Measurements from ENCODE around the gene OVCH1. TPM values are rescaled to one million over a fixed set of nuclear protein-coding genes. Genes with fewer than 3 reads are reported as not detected.

The OVCH1 gene
- total and polyA plus RNA-seq, 2 donors from 2014 or later: 0.35 TPM; not detected in 1

DNA sequence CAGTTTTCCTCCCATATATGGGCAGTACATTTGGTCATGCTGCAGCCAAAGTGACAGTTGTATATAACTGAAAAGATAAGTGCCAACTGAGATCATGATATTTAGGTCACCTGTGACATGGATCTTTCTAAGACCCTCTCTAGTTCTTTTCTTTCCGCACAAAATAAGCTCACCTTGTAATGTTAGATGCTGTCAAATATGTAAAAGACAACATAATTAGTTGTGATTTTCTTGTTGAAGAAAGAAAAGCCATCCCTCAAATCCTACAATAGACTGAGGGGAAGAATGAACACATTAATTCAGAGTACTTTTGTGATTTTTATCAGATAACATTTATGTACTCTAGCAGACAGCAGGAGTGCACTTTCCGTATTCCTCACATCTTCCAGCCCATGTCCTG, 37.4 kb downstream of the OVCH1 start:
- Histone ChIP-seq H3K9me3 (ENCODE audit: control insufficient read depth in 2 of 3, insufficient read depth in 1 of 3, low read length in 3 of 3) (no peaks in the 10 kb centered on the region), H3K4me1 (ENCODE audit: control insufficient read depth in 2 of 3, insufficient read depth in 2 of 3, low read depth in 1 of 3, low read length in 3 of 3) (no peaks in the 10 kb centered on the region), H3K4me3 (ENCODE audit: low read length in 3 of 3) (no peak overlapping the region), H3K36me3 (ENCODE audit: control insufficient read depth in 2 of 3, insufficient read depth in 3 of 3, low read length in 3 of 3) (no peaks in the 10 kb centered on the region), H3K9ac (ENCODE audit: low read length in 3 of 3) (no peak overlapping the region), H3K27me3 (ENCODE audit: control insufficient read depth, insufficient read depth, low read length) (no peaks in the 10 kb centered on the region), H3K27ac (ENCODE audit: low read depth in 2 of 2, low read length in 2 of 2) (no peak overlapping the region)
- intact Hi-C loops (cut with DNase I): no loop called here
- FAIRE-seq (no peak), DNase-seq (no peak)
- TF ChIP-seq, protein P1, sequence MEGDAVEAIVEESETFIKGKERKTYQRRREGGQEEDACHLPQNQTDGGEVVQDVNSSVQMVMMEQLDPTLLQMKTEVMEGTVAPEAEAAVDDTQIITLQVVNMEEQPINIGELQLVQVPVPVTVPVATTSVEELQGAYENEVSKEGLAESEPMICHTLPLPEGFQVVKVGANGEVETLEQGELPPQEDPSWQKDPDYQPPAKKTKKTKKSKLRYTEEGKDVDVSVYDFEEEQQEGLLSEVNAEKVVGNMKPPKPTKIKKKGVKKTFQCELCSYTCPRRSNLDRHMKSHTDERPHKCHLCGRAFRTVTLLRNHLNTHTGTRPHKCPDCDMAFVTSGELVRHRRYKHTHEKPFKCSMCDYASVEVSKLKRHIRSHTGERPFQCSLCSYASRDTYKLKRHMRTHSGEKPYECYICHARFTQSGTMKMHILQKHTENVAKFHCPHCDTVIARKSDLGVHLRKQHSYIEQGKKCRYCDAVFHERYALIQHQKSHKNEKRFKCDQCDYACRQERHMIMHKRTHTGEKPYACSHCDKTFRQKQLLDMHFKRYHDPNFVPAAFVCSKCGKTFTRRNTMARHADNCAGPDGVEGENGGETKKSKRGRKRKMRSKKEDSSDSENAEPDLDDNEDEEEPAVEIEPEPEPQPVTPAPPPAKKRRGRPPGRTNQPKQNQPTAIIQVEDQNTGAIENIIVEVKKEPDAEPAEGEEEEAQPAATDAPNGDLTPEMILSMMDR (IDR thresholded peaks at IDR 0.05; ENCODE audit: borderline replicate concordance, extremely low read depth, insufficient read depth): no peak

- DNase-seq: no peak
- no peaks in the 10 kb centered on the region for H3K9me3 ChIP-seq (ENCODE audit: control insufficient read depth in 2 of 3, insufficient read depth in 1 of 3, low read length in 3 of 3)
- intact Hi-C loops (cut with DNase I): no loop called here
- H3K27ac ChIP-seq (ENCODE audit: low read depth in 2 of 2, low read length in 2 of 2): no peak overlapping the region
- no peaks in the 10 kb centered on the region for H3K4me1 ChIP-seq (ENCODE audit: control insufficient read depth in 2 of 3, insufficient read depth in 2 of 3, low read depth in 1 of 3, low read length in 3 of 3)
- no peaks in the 10 kb centered on the region for H3K36me3 ChIP-seq (ENCODE audit: control insufficient read depth in 2 of 3, insufficient read depth in 3 of 3, low read length in 3 of 3)
- TF ChIP-seq, protein P1 (IDR thresholded peaks at IDR 0.05; ENCODE audit: borderline replicate concordance, extremely low read depth, insufficient read depth): no peak
- no peak overlapping the region for H3K9ac ChIP-seq (ENCODE audit: low read length in 3 of 3)
- H3K27me3 ChIP-seq (ENCODE audit: control insufficient read depth, insufficient read depth, low read length): no peaks in the 10 kb centered on the region
- no peak for FAIRE-seq
- no peak overlapping the region for H3K4me3 ChIP-seq (ENCODE audit: low read length in 3 of 3)
These were observed 42.4 kb downstream of the OVCH1 start for GRCh38 chr12:29455087-29455486.

- no peak for DNase-seq
- TF ChIP-seq, protein P1 (IDR thresholded peaks at IDR 0.05; ENCODE audit: borderline replicate concordance, extremely low read depth, insufficient read depth): no peak
- no peak for FAIRE-seq
- H3K9ac ChIP-seq (ENCODE audit: low read length in 3 of 3): no peak overlapping the region
- H3K27me3 ChIP-seq (ENCODE audit: control insufficient read depth, insufficient read depth, low read length): no peaks in the 10 kb centered on the region
- intact Hi-C loops (cut with DNase I): no loop called here
- no peak overlapping the region for H3K4me3 ChIP-seq (ENCODE audit: low read length in 3 of 3)
- no peaks in the 10 kb centered on the region for H3K4me1 ChIP-seq (ENCODE audit: control insufficient read depth in 2 of 3, insufficient read depth in 2 of 3, low read depth in 1 of 3, low read length in 3 of 3)
- no peak overlapping the region for H3K27ac ChIP-seq (ENCODE audit: low read depth in 2 of 2, low read length in 2 of 2)
- no peaks in the 10 kb centered on the region for H3K9me3 ChIP-seq (ENCODE audit: control insufficient read depth in 2 of 3, insufficient read depth in 1 of 3, low read length in 3 of 3)
- no peaks in the 10 kb centered on the region for H3K36me3 ChIP-seq (ENCODE audit: control insufficient read depth in 2 of 3, insufficient read depth in 3 of 3, low read length in 3 of 3)
These were observed 45.6 kb downstream of the OVCH1 start for GRCh38 chr12:29451888-29452287.

DNA sequence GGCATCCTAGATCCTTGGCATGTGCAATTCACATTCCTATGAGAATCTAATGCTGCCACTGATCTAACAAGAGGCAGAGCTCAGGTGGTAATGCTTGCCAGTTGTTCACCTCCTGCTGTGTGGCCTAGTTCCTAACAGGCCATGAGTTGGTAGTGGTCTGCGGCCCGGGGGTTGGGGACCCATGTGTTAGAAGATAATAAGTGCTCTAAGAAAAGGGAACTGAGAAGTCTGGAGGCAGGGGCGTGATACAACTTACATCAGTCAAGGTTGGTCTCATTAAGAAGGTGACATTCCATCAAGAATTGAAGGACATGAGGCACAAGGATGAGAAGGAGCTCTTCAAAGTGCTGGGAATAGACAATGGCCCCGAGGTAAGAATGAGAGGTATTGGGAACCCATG, 49.3 kb downstream of the OVCH1 start:
- FAIRE-seq: no peak
- intact Hi-C loops (cut with DNase I): no loop called here

More for the DNA sequence above, 49.3 kb downstream of the OVCH1 start:
- H3K36me3 ChIP-seq (ENCODE audit: control insufficient read depth in 2 of 3, insufficient read depth in 3 of 3, low read length in 3 of 3): no peaks in the 10 kb centered on the region
- DNase-seq: no peak
- H3K27me3 ChIP-seq (ENCODE audit: control insufficient read depth, insufficient read depth, low read length): no peaks in the 10 kb centered on the region
- no peak overlapping the region for H3K27ac ChIP-seq (ENCODE audit: low read depth in 2 of 2, low read length in 2 of 2)
- no peak overlapping the region for H3K4me3 ChIP-seq (ENCODE audit: low read length in 3 of 3)
- H3K9ac ChIP-seq (ENCODE audit: low read length in 3 of 3): no peak overlapping the region
- TF ChIP-seq, protein P1 (IDR thresholded peaks at IDR 0.05; ENCODE audit: borderline replicate concordance, extremely low read depth, insufficient read depth): no peak
- no peaks in the 10 kb centered on the region for H3K9me3 ChIP-seq (ENCODE audit: control insufficient read depth in 2 of 3, insufficient read depth in 1 of 3, low read length in 3 of 3)
- H3K4me1 ChIP-seq (ENCODE audit: control insufficient read depth in 2 of 3, insufficient read depth in 2 of 3, low read depth in 1 of 3, low read length in 3 of 3): no peaks in the 10 kb centered on the region

Measured in kidney (tissue), 14 donors.